ENCODE data around the gene ITGAL. TPM values are rescaled to one million over a fixed set of nuclear protein-coding genes. Genes with fewer than 3 reads are reported as not detected.

Gene ITGAL
- total RNA-seq, 4 donors from 2014 or later = 0.56 to 4.6 (median 2.8) TPM

DNA sequence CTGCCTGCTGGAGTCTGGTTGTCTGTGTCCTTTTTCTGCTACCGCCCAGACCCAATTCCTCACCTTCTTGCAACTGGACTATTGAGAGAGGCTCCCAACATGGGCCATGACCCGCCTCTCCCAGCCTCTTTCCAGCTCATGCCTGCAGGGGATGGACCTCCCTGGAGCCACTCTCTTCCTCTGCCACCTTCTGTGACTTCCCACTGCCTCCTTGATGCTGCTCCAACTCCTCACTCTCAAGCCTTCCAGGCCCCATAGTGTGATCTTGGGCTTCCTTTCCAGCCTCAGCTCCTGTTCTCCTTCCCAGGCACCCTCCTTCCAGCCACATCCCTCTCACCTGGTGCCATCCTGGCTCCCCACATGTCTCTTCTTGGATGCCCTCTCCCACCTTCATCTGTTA, 42.7 kb downstream of the ITGAL start:
- H3K27ac ChIP-seq = no peak overlapping the region
- intact Hi-C loops (cut with DNase I) = no loop called here
- TF ChIP-seq, protein P1, sequence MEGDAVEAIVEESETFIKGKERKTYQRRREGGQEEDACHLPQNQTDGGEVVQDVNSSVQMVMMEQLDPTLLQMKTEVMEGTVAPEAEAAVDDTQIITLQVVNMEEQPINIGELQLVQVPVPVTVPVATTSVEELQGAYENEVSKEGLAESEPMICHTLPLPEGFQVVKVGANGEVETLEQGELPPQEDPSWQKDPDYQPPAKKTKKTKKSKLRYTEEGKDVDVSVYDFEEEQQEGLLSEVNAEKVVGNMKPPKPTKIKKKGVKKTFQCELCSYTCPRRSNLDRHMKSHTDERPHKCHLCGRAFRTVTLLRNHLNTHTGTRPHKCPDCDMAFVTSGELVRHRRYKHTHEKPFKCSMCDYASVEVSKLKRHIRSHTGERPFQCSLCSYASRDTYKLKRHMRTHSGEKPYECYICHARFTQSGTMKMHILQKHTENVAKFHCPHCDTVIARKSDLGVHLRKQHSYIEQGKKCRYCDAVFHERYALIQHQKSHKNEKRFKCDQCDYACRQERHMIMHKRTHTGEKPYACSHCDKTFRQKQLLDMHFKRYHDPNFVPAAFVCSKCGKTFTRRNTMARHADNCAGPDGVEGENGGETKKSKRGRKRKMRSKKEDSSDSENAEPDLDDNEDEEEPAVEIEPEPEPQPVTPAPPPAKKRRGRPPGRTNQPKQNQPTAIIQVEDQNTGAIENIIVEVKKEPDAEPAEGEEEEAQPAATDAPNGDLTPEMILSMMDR (IDR thresholded peaks at IDR 0.05) = no peak
- no peak for TF ChIP-seq POLR2A (IDR thresholded peaks at IDR 0.05)
- H3K4me1 ChIP-seq = no peaks in the 10 kb centered on the region
- DNase-seq = no peak
- no peaks in the 10 kb centered on the region for H3K36me3 ChIP-seq
- H3K4me3 ChIP-seq (replicated peaks in 1 of 3) = no peak overlapping the region
- 87 to 88% methylated on average over 2 of the region's 2 CpGs for WGBS, 2 donors
- H3K9me3 ChIP-seq = no peaks in the 10 kb centered on the region
- no peaks in the 10 kb centered on the region for H3K27me3 ChIP-seq

DNA sequence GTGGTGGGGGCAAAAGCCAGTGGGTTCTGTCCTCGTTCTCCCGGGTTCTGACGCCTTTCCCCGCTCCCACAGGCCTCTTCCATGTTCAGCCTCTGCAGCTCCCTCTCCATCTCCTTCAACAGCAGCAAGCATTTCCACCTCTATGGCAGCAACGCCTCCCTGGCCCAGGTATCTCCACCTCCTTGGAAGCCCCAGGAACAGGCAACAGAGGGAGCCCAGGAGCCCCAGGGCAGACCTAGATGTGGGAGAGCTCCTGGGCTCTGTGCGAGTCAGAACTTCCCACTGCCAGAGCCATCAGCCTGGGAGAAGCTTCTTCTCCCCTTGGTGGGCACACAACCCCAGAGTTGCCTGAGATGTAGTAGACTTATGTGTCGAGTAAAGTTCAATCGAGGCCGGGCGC, 46.0 kb downstream of the ITGAL start:
- no peak for DNase-seq
- peaks cover 0 to 5% of the 10 kb centered on the region in 2 donors for H3K4me1 ChIP-seq
- TF ChIP-seq, protein P1 (IDR thresholded peaks at IDR 0.05) = no peak
- TF ChIP-seq POLR2A (IDR thresholded peaks at IDR 0.05) = no peak
- intact Hi-C loops (cut with DNase I) = no loop called here
- WGBS, 2 donors = 86 to 89% methylated on average over 9 to 10 of the region's 10 CpGs
- no peak overlapping the region for H3K27ac ChIP-seq
- no peak overlapping the region for H3K4me3 ChIP-seq (replicated peaks in 1 of 3)
- H3K27me3 ChIP-seq = no peaks in the 10 kb centered on the region
- H3K36me3 ChIP-seq = no peaks in the 10 kb centered on the region
- no peaks in the 10 kb centered on the region for H3K9me3 ChIP-seq

DNA sequence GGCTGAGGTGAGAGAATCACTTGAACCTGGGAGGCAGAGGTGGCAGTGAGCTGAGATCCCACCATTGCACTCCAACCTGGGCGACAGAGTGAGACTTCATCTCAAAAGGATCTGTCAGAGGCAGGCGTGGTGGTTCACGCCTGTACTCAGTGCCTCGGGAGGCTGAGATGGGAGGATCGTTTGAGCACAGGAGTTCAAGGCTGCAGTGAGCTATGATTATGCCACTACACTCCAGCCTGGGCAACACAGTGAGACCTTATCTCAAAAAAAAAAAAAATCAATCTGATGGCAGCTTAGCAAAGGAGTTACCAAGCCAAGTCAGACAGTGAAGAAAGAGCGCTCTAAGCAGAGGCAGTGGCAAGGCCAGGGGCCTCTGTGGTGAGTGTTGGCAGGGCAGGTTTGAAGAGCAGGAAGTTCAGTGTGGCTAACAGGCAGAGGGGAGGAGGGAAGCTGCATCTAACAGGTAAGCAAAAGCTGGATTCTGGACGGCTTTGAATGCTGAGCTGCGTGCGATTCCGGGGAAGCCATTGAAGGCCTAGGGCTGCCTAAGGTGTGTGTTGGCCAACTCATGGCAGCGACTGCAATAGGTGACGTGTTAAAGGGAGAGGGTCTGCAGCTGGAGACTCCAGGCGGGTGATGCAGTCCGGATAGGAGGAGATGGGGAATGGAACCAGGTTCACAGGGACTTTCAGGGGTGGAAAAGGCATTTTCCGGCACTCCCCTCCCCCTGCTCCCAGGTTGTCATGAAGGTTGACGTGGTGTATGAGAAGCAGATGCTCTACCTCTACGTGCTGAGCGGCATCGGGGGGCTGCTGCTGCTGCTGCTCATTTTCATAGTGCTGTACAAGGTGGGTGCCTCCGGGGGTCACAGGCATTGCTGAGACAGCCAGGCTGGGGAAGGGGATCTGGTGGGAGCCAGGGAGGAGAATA, 46.8 kb downstream of the ITGAL start:
- H3K36me3 ChIP-seq = peaks cover 0 to 2% of the 10 kb centered on the region in 2 donors
- H3K4me1 ChIP-seq = peaks cover 0 to 5% of the 10 kb centered on the region in 2 donors
- TF ChIP-seq POLR2A (IDR thresholded peaks at IDR 0.05) = no peak
- TF ChIP-seq, protein P1 (IDR thresholded peaks at IDR 0.05) = no peak
- 90 to 92% methylated on average over 20 of the region's 20 CpGs for WGBS, 2 donors
- no peaks in the 10 kb centered on the region for H3K9me3 ChIP-seq
- no peak overlapping the region for H3K27ac ChIP-seq
- H3K27me3 ChIP-seq = no peaks in the 10 kb centered on the region
- H3K4me3 ChIP-seq (replicated peaks in 1 of 3) = no peak overlapping the region
- DNase-seq = no peak
- intact Hi-C loops (cut with DNase I) = no loop called here

DNA sequence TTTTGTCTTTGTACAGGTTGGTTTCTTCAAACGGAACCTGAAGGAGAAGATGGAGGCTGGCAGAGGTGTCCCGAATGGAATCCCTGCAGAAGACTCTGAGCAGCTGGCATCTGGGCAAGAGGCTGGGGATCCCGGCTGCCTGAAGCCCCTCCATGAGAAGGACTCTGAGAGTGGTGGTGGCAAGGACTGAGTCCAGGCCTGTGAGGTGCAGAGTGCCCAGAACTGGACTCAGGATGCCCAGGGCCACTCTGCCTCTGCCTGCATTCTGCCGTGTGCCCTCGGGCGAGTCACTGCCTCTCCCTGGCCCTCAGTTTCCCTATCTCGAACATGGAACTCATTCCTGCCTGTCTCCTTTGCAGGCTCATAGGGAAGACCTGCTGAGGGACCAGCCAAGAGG, 48.9 kb downstream of the ITGAL start:
- 95 to 96% methylated on average over 4 to 7 of the region's 7 CpGs for WGBS, 2 donors
- no peak overlapping the region for H3K4me3 ChIP-seq (replicated peaks in 1 of 3)

More for the DNA sequence above, 48.9 kb downstream of the ITGAL start:
- intact Hi-C loops (cut with DNase I) = no loop called here
- DNase-seq = no peak
- peaks cover 0 to 10% of the 10 kb centered on the region in 2 donors for H3K36me3 ChIP-seq
- H3K9me3 ChIP-seq = no peaks in the 10 kb centered on the region
- no peaks in the 10 kb centered on the region for H3K27me3 ChIP-seq
- H3K27ac ChIP-seq = no peak overlapping the region
- H3K4me1 ChIP-seq = peaks cover 0 to 9% of the 10 kb centered on the region in 2 donors
- TF ChIP-seq, protein P1 (IDR thresholded peaks at IDR 0.05) = no peak
- no peak for TF ChIP-seq POLR2A (IDR thresholded peaks at IDR 0.05)
